Esophagus (tissue), 2 donors: ENCODE results near the gene MAP7D3. TPM values are rescaled to one million over a fixed set of nuclear protein-coding genes. Genes with fewer than 3 reads are reported as not detected.
A peak's percentile ranks its signal among the peaks of the same experiment; 100 is the strongest.

Experiments used
- H3K27ac ChIP-seq, 2 donors: one replicate each; pipeline ENCODE4 v1.5.1; 2013; ENCODE audit warnings: low read depth in 2 of 2, mild to moderate bottlenecking in 2 of 2, inconsistent platforms in 1 of 2, low read length in 1 of 2, moderate library complexity in 1 of 2
- H3K27me3 ChIP-seq, 2 donors: one replicate each; pipeline ENCODE4 v1.6.1; 2013; ENCODE audit warnings: low read length in 2 of 2, control low read depth in 1 of 2, mild to moderate bottlenecking in 1 of 2; ENCODE audit not compliant: insufficient read depth in 2 of 2, control insufficient read depth in 1 of 2
- H3K36me3 ChIP-seq, 2 donors: one replicate each; pipeline ENCODE4 v1.6.1; 2013; ENCODE audit warnings: low read length in 1 of 2; ENCODE audit not compliant: control insufficient read depth in 2 of 2, insufficient read depth in 2 of 2
- H3K4me1 ChIP-seq, 2 donors: one replicate each; pipeline ENCODE4 v1.6.1; 2013; ENCODE audit warnings: low read length in 1 of 2; ENCODE audit not compliant: control insufficient read depth in 2 of 2, insufficient read depth in 2 of 2
- H3K4me3 ChIP-seq, 2 donors: one replicate each; pipeline ENCODE4 v1.5.1; 2013; ENCODE audit warnings: low read length in 2 of 2, mild to moderate bottlenecking in 2 of 2, low read depth in 1 of 2, moderate library complexity in 1 of 2
- H3K9me3 ChIP-seq, 2 donors: one replicate each; pipeline ENCODE4 v1.6.1; 2013; ENCODE audit warnings: mild to moderate bottlenecking in 2 of 2, low read depth in 1 of 2, low read length in 1 of 2, moderate library complexity in 1 of 2; ENCODE audit not compliant: control insufficient read depth in 2 of 2, insufficient read depth in 1 of 2
- WGBS, 2 donors: extraction: QIAGEN DNeasy Blood & Tissue Kit; methylation state at CpG; one replicate each; pipeline ENCODE4 v1.1.7; 2013; 5-methylcytosine and 5-hydroxymethylcytosine counted together
- polyA plus RNA-seq, 2 donors: library from polyadenylated mRNA; stranded (reverse); fragments of 200-250 nt; gene quantifications; one replicate each; pipeline ENCODE4 v1.2.3, GENCODE V29; 2013
- donor health status: healthy with polysubstance abuse.
- donor health status: Bipolar disorder and iron deficiency.

Gene MAP7D3
- polyA plus RNA-seq, 2 donors = 2.6 TPM

GRCh38 chrX:136209751-136210150 lies 41.4 kb downstream of the MAP7D3 start:
- Histone ChIP-seq H3K9me3 (peaks cover 0 to 2% of the 10 kb centered on the region in 2 donors), H3K27me3 (no peaks in the 10 kb centered on the region), H3K4me1 (peaks cover 0 to 2% of the 10 kb centered on the region in 2 donors), H3K4me3 (no peak overlapping the region), H3K36me3 (peaks cover 0 to 6% of the 10 kb centered on the region in 2 donors), H3K27ac (peak overlapping the region; percentile 29 to 58)
- 45 to 52% methylated on average over 9 of the region's 9 CpGs for WGBS, 2 donors

GRCh38 chrX:136209016-136209738 lies 42.0 kb downstream of the MAP7D3 start:
- WGBS, 2 donors = 42 to 43% methylated on average over 28 of the region's 28 CpGs
- peaks cover 0 to 6% of the 10 kb centered on the region in 2 donors for H3K36me3 ChIP-seq
- peak overlapping the region; percentile 58 to 63 for H3K27ac ChIP-seq
- H3K9me3 ChIP-seq = peaks cover 0 to 2% of the 10 kb centered on the region in 2 donors
- no peaks in the 10 kb centered on the region for H3K27me3 ChIP-seq
- H3K4me1 ChIP-seq = peaks cover 0 to 2% of the 10 kb centered on the region in 2 donors
- H3K4me3 ChIP-seq = no peak overlapping the region

GRCh38 chrX:136207546-136207945 lies 43.7 kb downstream of the MAP7D3 start:
- H3K4me3 ChIP-seq = no peak overlapping the region
- peaks cover 0 to 2% of the 10 kb centered on the region in 2 donors for H3K9me3 ChIP-seq
- 57 to 77% methylated on average over 4 of the region's 4 CpGs for WGBS, 2 donors
- H3K4me1 ChIP-seq = peaks cover 0 to 2% of the 10 kb centered on the region in 2 donors
- H3K27ac ChIP-seq = no peak overlapping the region
- H3K36me3 ChIP-seq = peaks cover 0 to 6% of the 10 kb centered on the region in 2 donors
- no peaks in the 10 kb centered on the region for H3K27me3 ChIP-seq

GRCh38 chrX:136206916-136207315 lies 44.3 kb downstream of the MAP7D3 start:
- 62 to 77% methylated on average over 6 of the region's 6 CpGs for WGBS, 2 donors
- no peaks in the 10 kb centered on the region for H3K27me3 ChIP-seq

GRCh38 chrX:136205882-136206380 lies 45.3 kb downstream of the MAP7D3 start:
- WGBS, 2 donors = 70 to 80% methylated on average over 8 of the region's 8 CpGs
- peak overlapping the region in 1 of 2 donors; percentile 22 for H3K4me3 ChIP-seq
- no peaks in the 10 kb centered on the region for H3K27me3 ChIP-seq

More at GRCh38 chrX:136206916-136207315, 44.3 kb downstream of the MAP7D3 start:
- Histone ChIP-seq H3K27ac (peak overlapping the region; percentile 14 to 31), H3K9me3 (peaks cover 0 to 2% of the 10 kb centered on the region in 2 donors), H3K36me3 (peaks cover 0 to 6% of the 10 kb centered on the region in 2 donors), H3K4me3 (no peak overlapping the region), H3K4me1 (peaks cover 0 to 2% of the 10 kb centered on the region in 2 donors)

GRCh38 chrX:136204571-136204970 lies 46.6 kb downstream of the MAP7D3 start:
- 13 to 25% methylated on average over 2 of the region's 2 CpGs for WGBS, 2 donors
- Histone ChIP-seq H3K27ac (peak overlapping the region; percentile 24 to 67), H3K4me3 (no peak overlapping the region), H3K27me3 (no peaks in the 10 kb centered on the region), H3K36me3 (peaks cover 0 to 6% of the 10 kb centered on the region in 2 donors), H3K9me3 (peaks cover 0 to 2% of the 10 kb centered on the region in 2 donors), H3K4me1 (peaks cover 0 to 5% of the 10 kb centered on the region in 2 donors)

More at GRCh38 chrX:136205882-136206380, 45.3 kb downstream of the MAP7D3 start:
- Histone ChIP-seq H3K9me3 (peaks cover 0 to 2% of the 10 kb centered on the region in 2 donors), H3K36me3 (peaks cover 0 to 6% of the 10 kb centered on the region in 2 donors), H3K4me1 (peaks cover 0 to 5% of the 10 kb centered on the region in 2 donors), H3K27ac (peak overlapping the region; percentile 28 to 47)

GRCh38 chrX:136203951-136204350 lies 47.2 kb downstream of the MAP7D3 start:
- WGBS, 2 donors = 36 to 45% methylated on average over 3 of the region's 3 CpGs

GRCh38 chrX:136203438-136203837 lies 47.8 kb downstream of the MAP7D3 start:
- H3K27ac ChIP-seq = no peak overlapping the region
- no peaks in the 10 kb centered on the region for H3K27me3 ChIP-seq
- H3K36me3 ChIP-seq = peaks cover 0 to 6% of the 10 kb centered on the region in 2 donors
- peaks cover 0 to 5% of the 10 kb centered on the region in 2 donors for H3K4me1 ChIP-seq
- H3K4me3 ChIP-seq = no peak overlapping the region
- H3K9me3 ChIP-seq = peaks cover 0 to 2% of the 10 kb centered on the region in 2 donors

More at GRCh38 chrX:136203951-136204350, 47.2 kb downstream of the MAP7D3 start:
- H3K4me3 ChIP-seq = no peak overlapping the region
- peaks cover 0 to 6% of the 10 kb centered on the region in 2 donors for H3K36me3 ChIP-seq
- peaks cover 0 to 5% of the 10 kb centered on the region in 2 donors for H3K4me1 ChIP-seq
- H3K27ac ChIP-seq = peak overlapping the region in 1 of 2 donors; percentile 67
- peaks cover 0 to 2% of the 10 kb centered on the region in 2 donors for H3K9me3 ChIP-seq
- no peaks in the 10 kb centered on the region for H3K27me3 ChIP-seq

GRCh38 chrX:136202889-136203288 lies 48.3 kb downstream of the MAP7D3 start:
- Histone ChIP-seq H3K27me3 (no peaks in the 10 kb centered on the region), H3K36me3 (peaks cover 0 to 5% of the 10 kb centered on the region in 2 donors), H3K4me1 (peaks cover 0 to 5% of the 10 kb centered on the region in 2 donors), H3K27ac (peak overlapping the region in 1 of 2 donors; percentile 54), H3K9me3 (peaks cover 0 to 2% of the 10 kb centered on the region in 2 donors), H3K4me3 (no peak overlapping the region)
- WGBS, 2 donors = 55 to 64% methylated on average over 5 of the region's 5 CpGs
